Measurements from ENCODE around the gene PDE6H. TPM values are rescaled to one million over a fixed set of nuclear protein-coding genes. Genes with fewer than 3 reads are reported as not detected.

PDE6H gene
- total RNA-seq, 2 donors from 2014 or later, result not detected

GRCh38 chr12:14953752-14954151 is 19.1 kb upstream of the PDE6H start:
- H3K27me3 Mint-ChIP-seq (ENCODE audit: insufficient read depth), result no peaks in the 10 kb centered on the region
- Histone ChIP-seq H3K36me3 (ENCODE audit: control insufficient read depth, insufficient read depth, low read length) (no peaks in the 10 kb centered on the region), H3K9me3 (ENCODE audit: control insufficient read depth, low read length) (no peaks in the 10 kb centered on the region), H3K27ac (ENCODE audit: low read depth, low read length) (no peak overlapping the region), H3K4me3 (ENCODE audit: low read length) (no peak overlapping the region), H3K27me3 (ENCODE audit: control insufficient read depth, insufficient read depth, low read length, poor library complexity, severe bottlenecking) (no peaks in the 10 kb centered on the region), H3K4me1 (ENCODE audit: control insufficient read depth, insufficient read depth, low read length) (no peaks in the 10 kb centered on the region), H3K9ac (ENCODE audit: extremely low read depth, low read length, poor library complexity, severe bottlenecking) (no peak overlapping the region)
- no peaks in the 10 kb centered on the region for H3K36me3 Mint-ChIP-seq (ENCODE audit: low read depth)
- no peak for DNase-seq
- TF ChIP-seq CTCF (conservative IDR thresholded peaks at IDR 0.05), result no peak
- H3K4me3 Mint-ChIP-seq, result no peak overlapping the region
- no peaks in the 10 kb centered on the region for H3K9me3 Mint-ChIP-seq
- 79 to 83% methylated on average over 1 of the region's 1 CpG for WGBS, 2 experiments (ENCODE audit: insufficient coverage in 1 of 2, insufficient read length in 1 of 2)
- peaks cover 5% of the 10 kb centered on the region for H3K4me1 Mint-ChIP-seq
- H3K27ac Mint-ChIP-seq, result no peak overlapping the region

GRCh38 chr12:14954269-14954668 is 18.6 kb upstream of the PDE6H start:
- Mint-ChIP-seq H3K27ac (no peak overlapping the region), H3K36me3 (ENCODE audit: low read depth) (no peaks in the 10 kb centered on the region), H3K4me3 (no peak overlapping the region), H3K4me1 (no peaks in the 10 kb centered on the region), H3K27me3 (ENCODE audit: insufficient read depth) (no peaks in the 10 kb centered on the region), H3K9me3 (no peaks in the 10 kb centered on the region)
- H3K4me3 ChIP-seq (ENCODE audit: low read length), result no peak overlapping the region
- no peak for TF ChIP-seq CTCF (conservative IDR thresholded peaks at IDR 0.05)
- no peaks in the 10 kb centered on the region for H3K36me3 ChIP-seq (ENCODE audit: control insufficient read depth, insufficient read depth, low read length)
- H3K9ac ChIP-seq (ENCODE audit: extremely low read depth, low read length, poor library complexity, severe bottlenecking), result no peak overlapping the region
- no peaks in the 10 kb centered on the region for H3K9me3 ChIP-seq (ENCODE audit: control insufficient read depth, low read length)
- no peaks in the 10 kb centered on the region for H3K4me1 ChIP-seq (ENCODE audit: control insufficient read depth, insufficient read depth, low read length)
- H3K27ac ChIP-seq (ENCODE audit: low read depth, low read length), result no peak overlapping the region
- WGBS, 2 experiments (ENCODE audit: insufficient coverage in 1 of 2, insufficient read length in 1 of 2), result 90 to 93% methylated on average over 4 of the region's 4 CpGs
- no peak for DNase-seq
- no peaks in the 10 kb centered on the region for H3K27me3 ChIP-seq (ENCODE audit: control insufficient read depth, insufficient read depth, low read length, poor library complexity, severe bottlenecking)

GRCh38 chr12:14956024-14956891 is 16.6 kb upstream of the PDE6H start:
- Mint-ChIP-seq H3K36me3 (ENCODE audit: low read depth) (no peaks in the 10 kb centered on the region), H3K27me3 (ENCODE audit: insufficient read depth) (no peaks in the 10 kb centered on the region), H3K4me3 (no peak overlapping the region), H3K27ac (no peak overlapping the region), H3K9me3 (no peaks in the 10 kb centered on the region), H3K4me1 (peaks cover 6% of the 10 kb centered on the region)
- Histone ChIP-seq H3K36me3 (ENCODE audit: control insufficient read depth, insufficient read depth, low read length) (no peaks in the 10 kb centered on the region), H3K9ac (ENCODE audit: extremely low read depth, low read length, poor library complexity, severe bottlenecking) (no peak overlapping the region), H3K4me1 (ENCODE audit: control insufficient read depth, insufficient read depth, low read length) (no peaks in the 10 kb centered on the region), H3K4me3 (ENCODE audit: low read length) (no peak overlapping the region), H3K27me3 (ENCODE audit: control insufficient read depth, insufficient read depth, low read length, poor library complexity, severe bottlenecking) (no peaks in the 10 kb centered on the region), H3K9me3 (ENCODE audit: control insufficient read depth, low read length) (no peaks in the 10 kb centered on the region), H3K27ac (ENCODE audit: low read depth, low read length) (no peak overlapping the region)
- no peak for DNase-seq
- TF ChIP-seq CTCF (conservative IDR thresholded peaks at IDR 0.05), result no peak
- WGBS, 2 experiments (ENCODE audit: insufficient coverage in 1 of 2, insufficient read length in 1 of 2), result 90 to 91% methylated on average over 7 to 9 of the region's 9 CpGs

All from endodermal cell (in vitro differentiated cells).